HG03039 (cell line): Measurements from ENCODE around the gene CIAO2A.
A peak's percentile ranks its signal among the peaks of the same experiment; 100 is the strongest.
"Not testable (repeated sequence)": the region's sequence is repeated elsewhere in the genome, so short reads cannot be mapped to it uniquely, and the experiment has no call there.

Source experiments
- ATAC-seq: cut with Tn5 transposase; IDR thresholded peaks from one replicate; pipeline ENCODE4 v1.9.1; 2021; ENCODE audit warnings: mild to moderate bottlenecking, moderate library complexity; ENCODE audit not compliant: unreplicated experiment

CIAO2A gene

GRCh38 chr15:64093627-64094417, at the start of gene CIAO2A:
TSS of gene CIAO2A (minus strand) at chr15:64093838. CDS start at chr15:64093768, 70 bp downstream.
- ATAC-seq = peak; percentile 62

GRCh38 chr15:64143276-64143675, 49.6 kb upstream of the CIAO2A start:
- no peak for ATAC-seq

- no peak for ATAC-seq
Observed at GRCh38 chr15:64141798-64142512, 48.3 kb upstream of the CIAO2A start.

GRCh38 chr15:64138331-64138941, 44.8 kb upstream of the CIAO2A start:
- ATAC-seq = no peak

- ATAC-seq = no peak
Observed at GRCh38 chr15:64137226-64137833, 43.7 kb upstream of the CIAO2A start.

GRCh38 chr15:64136347-64136746, 42.7 kb upstream of the CIAO2A start:
- ATAC-seq = no peak

GRCh38 chr15:64134345-64134829, 40.7 kb upstream of the CIAO2A start:
- ATAC-seq = no peak

GRCh38 chr15:64133623-64134344, 40.1 kb upstream of the CIAO2A start:
- ATAC-seq = no peak

GRCh38 chr15:64132217-64132616, 38.6 kb upstream of the CIAO2A start:
- no peak for ATAC-seq

GRCh38 chr15:64131547-64131946, 37.9 kb upstream of the CIAO2A start:
- ATAC-seq = no peak

- ATAC-seq = no peak
Observed at GRCh38 chr15:64130159-64130558, 36.5 kb upstream of the CIAO2A start.

- ATAC-seq = no peak
Observed at GRCh38 chr15:64127521-64128270, 34.1 kb upstream of the CIAO2A start.

- no peak for ATAC-seq
Observed at GRCh38 chr15:64125978-64126377, 32.3 kb upstream of the CIAO2A start.

GRCh38 chr15:64122936-64123351, 29.3 kb upstream of the CIAO2A start:
- ATAC-seq = no peak

- no peak for ATAC-seq
Observed at GRCh38 chr15:64122444-64122843, 28.8 kb upstream of the CIAO2A start.

- ATAC-seq = no peak
Observed at GRCh38 chr15:64121614-64122013, 28.0 kb upstream of the CIAO2A start.

GRCh38 chr15:64120322-64120721, 26.7 kb upstream of the CIAO2A start:
- not testable (repeated sequence) for ATAC-seq

- ATAC-seq = no peak
Observed at GRCh38 chr15:64117759-64118487, 24.3 kb upstream of the CIAO2A start.

- no peak for ATAC-seq
Observed at GRCh38 chr15:64112904-64113303, 19.3 kb upstream of the CIAO2A start.
